ENCODE data around the gene SLC43A2. TPM values are rescaled to one million over a fixed set of nuclear protein-coding genes. Genes with fewer than 3 reads are reported as not detected.

Gene SLC43A2
- total RNA-seq, 1 experiment from 2014 or later, result 3.4 TPM

GRCh38 chr17:1645207-1646171 lies 16.9 kb upstream of the SLC43A2 start, which contains the start of gene SCARF1:
TSS of gene SCARF1 (minus strand) at chr17:1645732. CDS start at chr17:1645697, 35 bp downstream.
- in situ Hi-C loops (cut with HindIII; ENCODE audit: low pct_unique_long_range_greater_than_20kb, low sequenced_read_pairs), result no loop called here
- DNase-seq (ENCODE audit: low read depth, low spot score), result no peak

GRCh38 chr17:1644493-1645206 lies 16.0 kb upstream of the SLC43A2 start:
- in situ Hi-C loops (cut with HindIII; ENCODE audit: low pct_unique_long_range_greater_than_20kb, low sequenced_read_pairs), result no loop called here
- DNase-seq (ENCODE audit: low read depth, low spot score), result no peak

GRCh38 chr17:1643999-1644492 lies 15.4 kb upstream of the SLC43A2 start:
- DNase-seq (ENCODE audit: low read depth, low spot score), result no peak
- in situ Hi-C loops (cut with HindIII; ENCODE audit: low pct_unique_long_range_greater_than_20kb, low sequenced_read_pairs), result no loop called here

- in situ Hi-C loops (cut with HindIII; ENCODE audit: low pct_unique_long_range_greater_than_20kb, low sequenced_read_pairs), result no loop called here
- no peak for DNase-seq (ENCODE audit: low read depth, low spot score)
Measured at GRCh38 chr17:1643293-1643998, 14.8 kb upstream of the SLC43A2 start.

GRCh38 chr17:1641065-1641403 lies 12.4 kb upstream of the SLC43A2 start:
- DNase-seq (ENCODE audit: low read depth, low spot score), result no peak
- in situ Hi-C loops (cut with HindIII; ENCODE audit: low pct_unique_long_range_greater_than_20kb, low sequenced_read_pairs), result no loop called here

GRCh38 chr17:1640329-1641064 lies 11.9 kb upstream of the SLC43A2 start:
- in situ Hi-C loops (cut with HindIII; ENCODE audit: low pct_unique_long_range_greater_than_20kb, low sequenced_read_pairs), result no loop called here

GRCh38 chr17:1639549-1640180 lies 11.0 kb upstream of the SLC43A2 start:
- in situ Hi-C loops (cut with HindIII; ENCODE audit: low pct_unique_long_range_greater_than_20kb, low sequenced_read_pairs), result no loop called here
- DNase-seq (ENCODE audit: low read depth, low spot score), result no peak

More at GRCh38 chr17:1640329-1641064, 11.9 kb upstream of the SLC43A2 start:
- DNase-seq (ENCODE audit: low read depth, low spot score), result no peak

- in situ Hi-C loops (cut with HindIII; ENCODE audit: low pct_unique_long_range_greater_than_20kb, low sequenced_read_pairs), result no loop called here
- DNase-seq (ENCODE audit: low read depth, low spot score), result no peak
Measured at GRCh38 chr17:1638624-1639300, 10.1 kb upstream of the SLC43A2 start.

- in situ Hi-C loops (cut with HindIII; ENCODE audit: low pct_unique_long_range_greater_than_20kb, low sequenced_read_pairs), result no loop called here
- no peak for DNase-seq (ENCODE audit: low read depth, low spot score)
Measured at GRCh38 chr17:1638171-1638590, 9.5 kb upstream of the SLC43A2 start.

GRCh38 chr17:1636732-1637285 lies 8.2 kb upstream of the SLC43A2 start:
- no peak for DNase-seq (ENCODE audit: low read depth, low spot score)
- in situ Hi-C loops (cut with HindIII; ENCODE audit: low pct_unique_long_range_greater_than_20kb, low sequenced_read_pairs), result no loop called here

- no peak for DNase-seq (ENCODE audit: low read depth, low spot score)
- in situ Hi-C loops (cut with HindIII; ENCODE audit: low pct_unique_long_range_greater_than_20kb, low sequenced_read_pairs), result no loop called here
Measured at GRCh38 chr17:1635675-1636465, 7.2 kb upstream of the SLC43A2 start.

GRCh38 chr17:1634841-1635650 lies 6.4 kb upstream of the SLC43A2 start:
- DNase-seq (ENCODE audit: low read depth, low spot score), result no peak
- in situ Hi-C loops (cut with HindIII; ENCODE audit: low pct_unique_long_range_greater_than_20kb, low sequenced_read_pairs), result no loop called here

GRCh38 chr17:1630662-1631061 lies 2.0 kb upstream of the SLC43A2 start:
- in situ Hi-C loops (cut with HindIII; ENCODE audit: low pct_unique_long_range_greater_than_20kb, low sequenced_read_pairs), result no loop called here
- DNase-seq (ENCODE audit: low read depth, low spot score), result no peak

GRCh38 chr17:1629504-1630310 lies 1.1 kb upstream of the SLC43A2 start:
- DNase-seq (ENCODE audit: low read depth, low spot score), result peak; percentile 67
- in situ Hi-C loops (cut with HindIII; ENCODE audit: low pct_unique_long_range_greater_than_20kb, low sequenced_read_pairs), result no loop called here
